Keratinocyte (primary cell): Measurements from ENCODE around the gene AOPEP. TPM values are rescaled to one million over a fixed set of nuclear protein-coding genes. Genes with fewer than 3 reads are reported as not detected.

Experiments used
- DNase-seq: peaks from one replicate; pipeline ENCODE4 v3.0.0-alpha.2; 2011; ENCODE audit warnings: low read depth, missing footprints, low spot score
- FAIRE-seq: peaks from 2 replicates; lab custom pipeline; 2011; peaks lifted over from hg19 to GRCh38; lab: Jason Lieb, UNC
- H2AFZ ChIP-seq: 2 replicates; pipeline ENCODE4 v1.6.0; 2012; ENCODE audit warnings: low read length, control low read depth, inconsistent platforms; ENCODE audit not compliant: control insufficient read depth
- H3K27ac ChIP-seq: 2 replicates; pipeline ENCODE4 v1.5.1; 2011; ENCODE audit warnings: low read length; ENCODE audit not compliant: control insufficient read depth, insufficient read depth
- H3K27me3 ChIP-seq: 3 replicates; pipeline ENCODE4 v1.6.0; 2011; ENCODE audit warnings: low read length; ENCODE audit not compliant: control insufficient read depth, insufficient read depth; ENCODE audit errors: extremely low read depth
- H3K36me3 ChIP-seq, 2 experiments: 2 replicates in 1 of 2; 3 replicates in 1 of 2; pipeline ENCODE4 v1.5.1; 2011; ENCODE audit warnings: low read length in 2 of 2, mild to moderate bottlenecking in 1 of 2; ENCODE audit not compliant: control insufficient read depth in 2 of 2, insufficient read depth in 2 of 2; ENCODE audit errors: extremely low read depth in 1 of 2
- H3K4me1 ChIP-seq: 3 replicates; pipeline ENCODE4 v1.5.1; 2011; ENCODE audit warnings: low read length; ENCODE audit not compliant: control insufficient read depth, insufficient read depth; ENCODE audit errors: extremely low read depth
- H3K4me2 ChIP-seq: 3 replicates; pipeline ENCODE4 v1.6.0; 2011; ENCODE audit warnings: low read depth, low read length; ENCODE audit not compliant: control insufficient read depth, insufficient read depth; ENCODE audit errors: extremely low read depth
- H3K4me3 ChIP-seq, 3 experiments: fragments of 200-600 bp in 1 of 3; sonication (generic) in 1 of 3; 2 replicates in 2 of 3; 3 replicates in 1 of 3; pipeline ENCODE4 v1.5.1; 2011 to 2016; ENCODE audit warnings: low read length in 3 of 3, mild to moderate bottlenecking in 3 of 3, control low read depth in 2 of 3, inconsistent platforms in 1 of 3, low read depth in 1 of 3, mixed read lengths in 1 of 3, mixed run types in 1 of 3, moderate library complexity in 1 of 3; ENCODE audit not compliant: control insufficient read depth in 2 of 3, insufficient read depth in 2 of 3; ENCODE audit errors: extremely low read depth in 1 of 3
- H3K79me2 ChIP-seq: 2 replicates; pipeline ENCODE4 v1.6.0; 2012; ENCODE audit warnings: low read length; ENCODE audit not compliant: control insufficient read depth, insufficient read depth
- H3K9ac ChIP-seq: 3 replicates; pipeline ENCODE4 v1.6.0; 2011; ENCODE audit warnings: low read length; ENCODE audit not compliant: control insufficient read depth, insufficient read depth; ENCODE audit errors: extremely low read depth
- H3K9me1 ChIP-seq: 3 replicates; pipeline ENCODE4 v1.6.0; 2011; ENCODE audit warnings: low read length; ENCODE audit not compliant: control insufficient read depth, insufficient read depth; ENCODE audit errors: extremely low read depth
- H3K9me3 ChIP-seq: 2 replicates; pipeline ENCODE4 v1.5.1; 2012; ENCODE audit warnings: low read depth, low read length; ENCODE audit not compliant: control insufficient read depth
- H4K20me1 ChIP-seq: 3 replicates; pipeline ENCODE4 v1.6.0; 2011; ENCODE audit warnings: low read length; ENCODE audit not compliant: control insufficient read depth, insufficient read depth; ENCODE audit errors: extremely low read depth
- CTCF ChIP-seq, 3 experiments: IDR thresholded peaks in 1 of 3; conservative IDR thresholded peaks in 1 of 3; optimal IDR thresholded peaks in 1 of 3; 2 replicates in 2 of 3; 3 replicates in 1 of 3; pipeline versions ENCODE3 to v1.5.1; 2011; ENCODE audit warnings: low read length in 3 of 3, mild to moderate bottlenecking in 3 of 3, moderate library complexity in 2 of 3, control low read depth in 1 of 3, inconsistent platforms in 1 of 3; ENCODE audit not compliant: insufficient read depth in 2 of 3; ENCODE audit errors: extremely low read depth in 1 of 3
- EZH2 ChIP-seq: IDR thresholded peaks from one replicate; pipeline ENCODE4 v1.6.1; 2012; ENCODE audit warnings: inconsistent platforms, mild to moderate bottlenecking, low read length, moderate library complexity
- dilution Hi-C: fragments of 300-500 bp; cut with MboI; formaldehyde crosslinking; loops from one replicate; pipeline ENCODE4 v1.7.0; 2020; ENCODE audit warnings: low sequenced_read_pairs; ENCODE audit not compliant: extremely low pct_ligation_motif_present
- polyA plus RNA-seq, 5 experiments: library from polyadenylated mRNA; depleted of rRNA in 3 of 5; stranded (reverse) in 3 of 5; stranded (forward) in 1 of 5; unstranded in 1 of 5; fragments of >200 nt; gene quantifications; 1 replicate in 1 of 5; 2 replicates in 3 of 5; 3 replicates in 1 of 5; pipeline versions ENCODE4 v1.2.1 to v1.2.3, GENCODE V29; 2011 to 2012; ENCODE audit warnings: missing spikeins in 2 of 5, low read depth in 1 of 5, low replicate concordance in 1 of 5

The AOPEP gene
- polyA plus RNA-seq, 1 donor (not counting 4 experiments of a cell fraction or from before 2014, with no cell fraction given) = 27.0 TPM

GRCh38 chr9:95115104-95115503 lies 388.6 kb downstream of the AOPEP start:
- H3K27ac ChIP-seq = no peak overlapping the region

GRCh38 chr9:95116002-95116807 lies 389.7 kb downstream of the AOPEP start:
- H3K4me3 ChIP-seq = no peak overlapping the region
- no peak for TF ChIP-seq EZH2
- TF ChIP-seq CTCF (optimal IDR thresholded peaks at IDR 0.05 in 1 of 3, IDR thresholded peaks at IDR 0.05 in 1 of 3, conservative IDR thresholded peaks at IDR 0.05 in 1 of 3; ENCODE audit: extremely low read depth in 1 of 3, insufficient read depth in 2 of 3, low read length in 3 of 3) = peak; percentile 66 to 81 (median 71)

More at GRCh38 chr9:95115104-95115503, 388.6 kb downstream of the AOPEP start:
- Histone ChIP-seq H2AFZ (no peak overlapping the region), H3K9me3 (no peaks in the 10 kb centered on the region), H3K4me2 (no peak overlapping the region), H3K9ac (no peak overlapping the region), H3K79me2 (no peaks in the 10 kb centered on the region), H3K4me1 (peaks cover 8% of the 10 kb centered on the region), H3K9me1 (no peaks in the 10 kb centered on the region), H3K36me3 (peaks cover 6 to 8% of the 10 kb centered on the region in 2 experiments), H3K4me3 (no peak overlapping the region), H3K27me3 (no peaks in the 10 kb centered on the region), H4K20me1 (no peaks in the 10 kb centered on the region)
- dilution Hi-C loops = no loop called here
- FAIRE-seq (no peak), DNase-seq (no peak)
- TF ChIP-seq EZH2 (no peak), CTCF (optimal IDR thresholded peaks at IDR 0.05 in 1 of 3, IDR thresholded peaks at IDR 0.05 in 1 of 3, conservative IDR thresholded peaks at IDR 0.05 in 1 of 3; ENCODE audit: extremely low read depth in 1 of 3, insufficient read depth in 2 of 3, low read length in 3 of 3) (no peak)

More at GRCh38 chr9:95116002-95116807, 389.7 kb downstream of the AOPEP start:
- no peak for FAIRE-seq
- Histone ChIP-seq H3K79me2 (no peaks in the 10 kb centered on the region), H3K4me2 (no peak overlapping the region), H3K36me3 (peaks cover 2 to 5% of the 10 kb centered on the region in 2 experiments), H2AFZ (no peak overlapping the region), H3K9ac (no peak overlapping the region), H3K27me3 (no peaks in the 10 kb centered on the region), H3K9me3 (no peaks in the 10 kb centered on the region), H4K20me1 (no peaks in the 10 kb centered on the region), H3K27ac (no peak overlapping the region), H3K4me1 (peaks cover 8% of the 10 kb centered on the region), H3K9me1 (no peaks in the 10 kb centered on the region)
- dilution Hi-C loops = no loop called here
- no peak for DNase-seq
